GM12878 (cell line): ENCODE measurements around the gene ECT2L. TPM values are rescaled to one million over a fixed set of nuclear protein-coding genes. Genes with fewer than 3 reads are reported as not detected.

Source experiments
- ATF2 ChIP-seq: IDR thresholded peaks from 2 replicates; pipeline ENCODE4 v1.6.1; 2012; ENCODE audit warnings: low read length, inconsistent platforms
- CTCF ChIP-seq, 3 experiments: IDR thresholded peaks in 2 of 3; conservative IDR thresholded peaks in 1 of 3; 2 replicates each; pipeline ENCODE4 v1.5.1; 2011; ENCODE audit warnings: low read depth in 3 of 3, low read length in 3 of 3, mild to moderate bottlenecking in 3 of 3, control low read depth in 2 of 3, moderate library complexity in 2 of 3, inconsistent platforms in 1 of 3, mixed read lengths in 1 of 3; ENCODE audit not compliant: control insufficient read depth in 2 of 3, insufficient read depth in 1 of 3; ENCODE audit errors: extremely low read depth in 1 of 3
- PAX8 ChIP-seq: fragments of 450-650 bp; IDR thresholded peaks from 2 replicates; pipeline ENCODE4 v1.6.1; 2017; ENCODE audit warnings: mild to moderate bottlenecking, moderate library complexity
- POU2F2 ChIP-seq: IDR thresholded peaks from 3 replicates; pipeline ENCODE4 v1.6.1; 2011; ENCODE audit warnings: low read depth, mild to moderate bottlenecking, low read length, borderline replicate concordance
- SRF ChIP-seq, 2 experiments: IDR thresholded peaks; 2 replicates each; pipeline ENCODE4 v1.6.1; 2011; ENCODE audit warnings: low read depth in 2 of 2, low read length in 2 of 2, mild to moderate bottlenecking in 1 of 2, moderate library complexity in 1 of 2
- YY1 ChIP-seq: IDR thresholded peaks from 2 replicates; pipeline ENCODE4 v1.6.1; 2011; ENCODE audit warnings: low read depth, mild to moderate bottlenecking, low read length
- ZBTB40 ChIP-seq: fragments of 450-650 bp; IDR thresholded peaks from 2 replicates; pipeline ENCODE4 v1.6.1; 2016; ENCODE audit warnings: mild to moderate bottlenecking, moderate library complexity, borderline replicate concordance
- polyA plus RNA-seq, 11 experiments: library from polyadenylated mRNA; depleted of rRNA in 4 of 11; unstranded in 6 of 11; stranded (reverse) in 5 of 11; fragments of >200 nt; fragmentation: Nextera tagmentation in 4 of 11; fragmentation: Illumina TruSeq in 1 of 11; extraction: Ambion mirVana in 4 of 11; extraction: Trizol in 1 of 11; gene quantifications; 1 replicate in 1 of 11; 2 replicates in 10 of 11; pipeline versions ENCODE4 v1.2.1 to v1.2.3, GENCODE V29; 2011 to 2016; ENCODE audit warnings: inconsistent platforms in 2 of 11, missing spikeins in 2 of 11, low read depth in 1 of 11
- total RNA-seq, 4 experiments: library from RNA; depleted of rRNA in 3 of 4; stranded (reverse); fragments of >200 nt in 3 of 4; fragmentation: Illumina TruSeq in 1 of 4; extraction: Trizol in 1 of 4; gene quantifications; 2 replicates each; pipeline versions ENCODE4 v1.2.1 to v1.2.3, GENCODE V29; 2013 to 2021

Gene ECT2L
- total and polyA plus RNA-seq, 10 of the 15 experiments (the other 5 are each of a cell fraction or from before 2014, with no cell fraction given): 0.05 to 0.09 TPM; not detected in 8

GRCh38 chr6:138778331-138778730 lies 17.6 kb upstream of the ECT2L start (continued):
- no peak for TF ChIP-seq ATF2
- TF ChIP-seq YY1: no peak
- no peak for TF ChIP-seq PAX8
- no peak for TF ChIP-seq ZBTB40
- TF ChIP-seq CTCF (IDR thresholded peaks at IDR 0.05 in 2 of 3, conservative IDR thresholded peaks at IDR 0.05 in 1 of 3; ENCODE audit: control insufficient read depth in 2 of 3, extremely low read depth in 1 of 3, insufficient read depth in 1 of 3, low read depth in 3 of 3, low read length in 3 of 3): no peak
- TF ChIP-seq SRF (IDR thresholded peaks at IDR 0.05; ENCODE audit: low read depth in 2 of 2, low read length in 2 of 2): no peak
- no peak for TF ChIP-seq POU2F2
